KBM-7 (cell line): ENCODE data around the gene TRMT13.
A peak's percentile ranks its signal among the peaks of the same experiment; 100 is the strongest.

Experiments
- DNase-seq: peaks from one replicate; pipeline ENCODE4 v3.0.0-alpha.2; 2015
- in situ Hi-C: fragments of 300-500 bp; cut with MboI; formaldehyde crosslinking; loops from 2 replicates; pipeline ENCODE4 v1.14.3; 2020; ENCODE audit warnings: low sequenced_read_pairs, low pct_unique_long_range_greater_than_20kb, mixed read lengths

Gene TRMT13

DNA sequence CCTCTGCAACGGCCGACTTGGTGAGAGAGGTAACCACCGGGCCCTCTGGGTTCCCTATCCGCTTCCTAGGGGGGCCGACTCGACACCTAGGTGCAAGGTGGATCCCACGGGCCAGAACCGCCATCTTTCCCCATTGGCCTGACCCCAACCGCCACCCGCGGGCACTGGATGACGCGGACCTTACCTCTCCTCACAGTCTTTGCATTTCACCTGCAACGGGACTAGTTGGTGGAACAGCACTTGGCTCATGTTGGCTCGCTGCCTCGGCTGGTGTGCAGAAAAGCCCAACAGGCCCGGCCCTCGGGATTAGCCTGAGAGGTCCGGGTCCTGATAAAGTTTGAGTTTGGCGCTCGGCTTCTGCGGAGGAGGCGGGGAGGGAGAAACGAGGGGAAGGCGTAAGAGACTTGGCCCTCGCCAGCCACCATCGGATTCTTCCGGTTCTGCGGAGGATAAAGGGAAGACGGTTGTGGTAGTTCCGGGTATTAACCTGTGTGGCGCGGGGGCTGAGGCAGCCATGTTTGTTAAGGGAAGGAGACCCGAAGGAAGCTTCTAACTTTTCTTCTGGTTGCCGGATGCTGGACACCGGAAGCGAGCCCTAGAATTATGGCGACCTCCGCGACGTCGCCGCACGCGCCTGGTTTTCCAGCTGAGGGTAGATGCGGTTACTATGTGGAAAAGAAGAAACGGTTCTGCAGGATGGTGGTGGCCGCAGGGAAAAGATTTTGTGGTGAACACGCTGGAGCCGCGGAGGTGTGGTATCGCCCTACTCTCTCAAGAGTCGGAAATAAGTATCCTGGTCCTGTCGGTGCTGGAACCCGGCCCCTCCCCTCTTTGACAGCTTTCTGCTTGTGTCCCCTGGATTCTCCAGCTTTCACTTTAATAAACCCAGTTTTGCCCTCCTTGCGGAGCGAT is at the start of gene TRMT13, which contains the start of gene SASS6:
TSS of gene TRMT13 (plus strand) at position 598 of the 912 bp plus-strand sequence. CDS start at position 604, 6 bp downstream.
TSS of gene SASS6 (minus strand) at position 365 of the 912 bp plus-strand sequence. CDS start at position 249, 116 bp downstream.
- peak; percentile 98 for DNase-seq
- in situ Hi-C loops = no loop called here

DNA sequence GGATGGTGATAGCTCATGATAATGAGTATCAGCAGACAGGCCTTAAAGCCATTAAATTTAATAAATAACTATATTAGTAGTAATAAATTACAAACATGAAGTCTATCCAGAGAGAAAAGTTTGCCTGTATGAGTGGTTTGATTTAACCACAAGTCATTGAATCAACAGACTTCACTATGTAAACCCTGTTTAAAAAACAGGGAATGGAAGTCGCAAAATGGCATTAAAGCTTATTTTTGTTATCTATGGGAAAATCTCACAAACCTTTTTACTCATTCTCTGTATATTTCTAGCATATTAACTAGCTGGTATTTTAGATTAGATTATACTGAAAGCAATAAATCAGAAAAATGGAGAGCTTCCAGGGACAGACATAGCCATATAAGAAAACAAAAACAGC is 45.6 kb upstream of the TRMT13 start:
- in situ Hi-C loops = no loop called here

GRCh38 chr1:100089082-100089481 is 43.9 kb upstream of the TRMT13 start:
- in situ Hi-C loops = no loop called here
- DNase-seq = no peak

More for the DNA sequence above, 45.6 kb upstream of the TRMT13 start:
- no peak for DNase-seq

GRCh38 chr1:100090471-100090870 is 42.5 kb upstream of the TRMT13 start:
- in situ Hi-C loops = no loop called here
- no peak for DNase-seq

DNA sequence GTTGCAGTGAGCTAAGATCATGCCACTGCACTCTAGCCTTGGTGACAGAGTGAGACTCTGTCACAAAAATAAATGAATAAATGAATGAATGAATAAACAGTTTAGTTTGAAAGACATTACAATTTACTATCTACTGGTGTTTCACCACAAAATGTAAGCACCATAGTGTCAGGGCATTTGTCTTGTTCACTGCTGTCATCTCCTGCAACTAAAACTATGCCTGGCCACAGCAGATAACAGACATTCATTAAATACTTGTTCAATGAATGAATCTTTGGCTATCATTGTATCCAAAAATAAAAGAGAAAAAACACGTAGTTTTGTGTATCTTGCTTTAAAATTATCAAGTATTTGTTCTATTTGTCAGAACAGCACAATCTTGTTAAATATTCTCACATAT is 32.8 kb upstream of the TRMT13 start:
- in situ Hi-C loops = no loop called here
- no peak for DNase-seq

DNA sequence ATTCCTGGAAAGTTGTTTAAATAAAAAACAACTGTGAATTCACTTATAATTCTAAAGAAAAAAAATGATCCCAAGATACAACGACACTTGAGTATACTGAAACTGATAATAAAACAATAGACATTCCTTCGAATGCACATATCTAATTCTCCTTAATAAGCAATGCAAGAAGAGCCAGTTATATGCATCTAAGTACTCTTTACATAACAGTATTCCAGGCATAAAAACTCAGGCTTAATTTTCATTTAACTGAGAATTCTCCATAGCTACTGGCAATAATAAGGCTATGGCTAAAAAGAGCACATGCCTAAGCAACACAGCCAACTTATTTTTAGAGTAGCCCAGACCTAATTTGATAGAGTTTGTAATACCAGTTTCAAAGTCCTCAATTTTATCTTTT is 31.4 kb upstream of the TRMT13 start:
- in situ Hi-C loops = no loop called here
- no peak for DNase-seq

GRCh38 chr1:100107696-100108095 is 25.3 kb upstream of the TRMT13 start:
- DNase-seq = no peak
- in situ Hi-C loops = no loop called here

GRCh38 chr1:100109554-100110066 is 23.4 kb upstream of the TRMT13 start:
- in situ Hi-C loops = no loop called here
- no peak for DNase-seq

- in situ Hi-C loops = no loop called here
- no peak for DNase-seq
Observed at GRCh38 chr1:100115524-100115923, 17.4 kb upstream of the TRMT13 start.

- in situ Hi-C loops = no loop called here
- DNase-seq = no peak
Observed at GRCh38 chr1:100122177-100122576, 10.8 kb upstream of the TRMT13 start.

- no peak for DNase-seq
Observed at GRCh38 chr1:100127226-100127625, 5.7 kb upstream of the TRMT13 start.

DNA sequence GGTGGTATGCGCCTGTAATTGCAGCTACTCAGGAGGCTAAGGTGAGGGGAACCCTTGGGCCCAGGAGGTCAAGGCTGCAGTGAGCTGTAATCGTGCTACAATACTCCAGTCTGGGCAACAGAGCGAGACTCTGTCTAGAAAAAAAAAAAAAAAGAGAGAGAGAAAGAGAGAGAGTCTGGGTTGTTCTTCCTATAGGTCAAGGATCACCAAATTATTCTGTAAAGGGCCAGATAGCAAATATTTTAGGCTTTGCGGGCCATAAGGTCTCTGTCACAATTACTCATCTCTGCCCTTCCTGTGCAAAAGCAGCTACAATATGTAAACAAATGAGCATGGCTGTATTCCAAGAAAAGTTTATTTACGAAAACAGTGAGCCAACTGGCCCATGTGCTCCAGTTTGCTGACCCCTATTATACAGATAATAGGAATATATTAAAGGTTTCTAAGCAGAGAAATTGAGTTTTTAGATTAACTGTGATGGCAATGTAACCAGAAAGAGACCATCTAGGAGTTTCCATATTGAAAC is 2.3 kb upstream of the TRMT13 start:
- in situ Hi-C loops = no loop called here
- no peak for DNase-seq

More at GRCh38 chr1:100127226-100127625, 5.7 kb upstream of the TRMT13 start:
- in situ Hi-C loops = no loop called here

DNA sequence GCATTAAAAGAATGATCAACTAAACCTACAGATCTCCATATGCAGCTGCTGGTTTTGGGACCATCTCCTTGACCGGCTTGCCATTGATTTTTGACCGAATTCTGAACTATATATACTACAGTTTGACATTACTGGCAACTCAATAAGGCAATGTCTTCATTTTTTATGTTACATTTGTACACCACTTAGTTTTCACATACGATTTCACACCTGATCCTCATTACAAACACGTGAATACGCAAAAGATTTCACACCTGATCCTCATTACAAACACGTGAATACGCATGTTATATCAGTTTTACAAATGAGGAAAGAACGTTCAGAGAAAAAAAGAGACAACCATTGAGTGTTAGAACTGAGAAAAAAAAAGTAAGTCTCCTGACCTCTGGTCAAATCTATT is 1.3 kb upstream of the TRMT13 start:
- no peak for DNase-seq
- in situ Hi-C loops = no loop called here

- no peak for DNase-seq
- in situ Hi-C loops = no loop called here
Observed at GRCh38 chr1:100134872-100135271, 1.9 kb downstream of the TRMT13 start.

DNA sequence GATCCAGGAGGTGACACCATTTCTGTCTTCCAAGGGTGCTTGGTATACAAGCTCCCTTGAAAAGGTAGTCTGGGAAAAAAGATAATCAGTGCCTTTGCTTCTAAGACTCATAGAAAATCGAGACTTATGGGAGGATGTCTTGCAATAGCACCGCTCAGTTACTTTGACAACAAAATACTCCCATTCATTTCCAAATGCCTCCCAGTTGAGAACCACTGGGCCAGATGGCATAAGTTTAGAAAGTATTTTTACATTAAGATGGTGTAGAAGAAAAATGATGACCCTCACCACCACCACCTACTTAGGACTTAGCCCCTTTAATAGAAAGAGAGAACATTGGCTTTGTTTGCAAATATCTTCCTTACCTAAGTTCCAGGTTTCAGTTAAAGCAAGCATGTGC is 4.6 kb downstream of the TRMT13 start:
- in situ Hi-C loops = no loop called here

GRCh38 chr1:100141192-100141591 is 8.2 kb downstream of the TRMT13 start:
- no peak for DNase-seq
- in situ Hi-C loops = no loop called here

More for the DNA sequence above, 4.6 kb downstream of the TRMT13 start:
- no peak for DNase-seq

- no peak for DNase-seq
- in situ Hi-C loops = no loop called here
Observed at GRCh38 chr1:100142343-100142742, 9.4 kb downstream of the TRMT13 start.

DNA sequence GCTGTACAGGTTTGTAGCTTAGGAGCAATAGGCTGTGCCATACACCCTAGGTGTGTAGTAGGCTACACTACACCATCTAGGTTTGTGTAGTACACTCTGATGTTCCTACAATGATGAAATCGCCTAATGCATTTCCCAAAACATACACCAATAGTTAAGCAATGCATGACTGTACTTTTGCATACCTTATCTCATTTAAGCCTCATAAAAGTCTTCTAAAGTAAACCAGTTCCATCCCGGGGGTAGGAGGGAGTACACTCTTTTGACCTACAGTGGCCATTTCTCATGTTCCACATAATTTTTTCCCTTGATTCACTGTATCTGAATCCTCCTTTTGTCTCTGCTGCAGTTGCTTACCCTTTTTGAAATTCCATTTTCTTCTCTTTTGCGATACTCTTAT is 12.2 kb downstream of the TRMT13 start:
- in situ Hi-C loops = no loop called here

DNA sequence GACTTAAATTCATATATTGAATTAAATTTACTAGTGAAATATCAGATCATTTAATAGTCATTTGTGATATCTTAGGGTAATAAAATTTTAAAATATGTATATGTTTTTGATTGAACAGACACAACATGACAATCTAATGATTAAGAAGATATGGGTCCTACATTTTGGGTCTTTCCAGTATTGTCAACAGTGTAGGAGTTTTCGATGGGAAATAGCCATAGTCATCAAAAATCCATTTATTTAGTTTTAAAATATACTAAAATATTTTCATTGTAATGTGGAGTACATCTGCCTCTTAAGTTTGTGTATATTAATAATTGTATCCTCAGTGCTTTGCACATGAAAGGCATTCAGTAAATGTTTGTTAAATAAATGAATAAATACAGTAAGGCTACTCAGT is 14.0 kb downstream of the TRMT13 start:
- no peak for DNase-seq
- in situ Hi-C loops = no loop called here

More for the DNA sequence above, 12.2 kb downstream of the TRMT13 start:
- DNase-seq = no peak

- in situ Hi-C loops = no loop called here
Observed at GRCh38 chr1:100147875-100148274, 14.9 kb downstream of the TRMT13 start.

More at GRCh38 chr1:100147875-100148274, 14.9 kb downstream of the TRMT13 start:
- no peak for DNase-seq
